Vagina (tissue), 2 donors: ENCODE measurements around the gene ATP6V0C.

ENCODE experiments used
- CTCF ChIP-seq, 3 experiments: fragments of 450-650 bp in 2 of 3; fragments of 200-600 bp in 1 of 3; sonication (generic) in 1 of 3; IDR thresholded peaks; one replicate each; pipeline ENCODE4 v1.5.1; 2017 to 2019; ENCODE audit warnings: antibody characterized with exemption in 3 of 3, mild to moderate bottlenecking in 2 of 3, moderate library complexity in 2 of 3
- POLR2AphosphoS5 ChIP-seq, 2 donors: sonication (generic); formaldehyde crosslinking; IDR thresholded peaks; one replicate each; pipeline ENCODE4 v1.9.0; 2017; ENCODE audit warnings: antibody characterized with exemption in 2 of 2, mild to moderate bottlenecking in 2 of 2, low read depth in 1 of 2; ENCODE audit not compliant: insufficient read depth in 1 of 2

GRCh38 chr16:2489581-2489980 lies 24.2 kb upstream of the ATP6V0C start:
- TF ChIP-seq CTCF (IDR thresholded peaks at IDR 0.05) (no peak), POLR2AphosphoS5 (IDR thresholded peaks at IDR 0.05; ENCODE audit: insufficient read depth in 1 of 2, low read depth in 1 of 2) (no peak)
